Right hindlimb (tissue), 1 donor: ENCODE data around the gene UBA6.
"Not testable (repeated sequence)": the region's sequence is repeated elsewhere in the genome, so short reads cannot be mapped to it uniquely, and the experiment has no call there.

ENCODE experiments used
- DNase-seq: peaks from one replicate; pipeline ENCODE4 v3.0.0-alpha.2; 2018

Gene UBA6

DNA sequence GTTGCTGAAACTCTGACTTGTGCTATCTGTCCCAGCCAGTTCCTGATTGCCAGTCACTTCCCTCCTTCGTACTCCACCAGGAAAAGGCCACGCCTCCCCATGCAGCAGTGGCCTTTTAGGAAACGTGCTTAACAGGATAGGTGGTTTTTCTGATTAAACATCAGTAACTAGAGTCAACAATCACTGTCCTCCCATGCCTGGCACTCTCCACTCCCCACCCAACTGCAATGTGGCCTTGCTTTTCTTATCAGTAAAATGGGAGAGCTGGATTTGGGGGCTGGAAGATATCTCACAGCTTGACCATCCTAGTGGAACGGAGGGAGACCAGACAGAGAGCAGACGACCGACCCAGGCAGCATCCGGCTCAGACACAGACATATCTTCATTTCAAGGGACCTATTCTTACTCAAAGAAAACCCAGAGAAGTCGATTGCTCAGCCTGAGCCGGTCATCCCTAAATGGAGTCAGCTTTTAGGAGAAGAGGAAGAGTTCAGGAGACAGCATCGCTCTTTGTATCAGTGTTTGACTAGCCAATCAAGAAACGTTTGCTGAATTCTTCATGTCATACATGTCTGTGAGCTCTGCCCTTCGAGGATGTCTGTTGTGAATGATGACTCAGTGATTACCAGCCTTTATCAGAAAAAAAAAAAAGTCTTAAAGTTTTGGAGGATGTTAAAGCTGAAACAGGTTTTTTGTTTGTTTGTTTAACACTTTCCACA is 12.7 kb upstream of the UBA6 start:
- DNase-seq = no peak

DNA sequence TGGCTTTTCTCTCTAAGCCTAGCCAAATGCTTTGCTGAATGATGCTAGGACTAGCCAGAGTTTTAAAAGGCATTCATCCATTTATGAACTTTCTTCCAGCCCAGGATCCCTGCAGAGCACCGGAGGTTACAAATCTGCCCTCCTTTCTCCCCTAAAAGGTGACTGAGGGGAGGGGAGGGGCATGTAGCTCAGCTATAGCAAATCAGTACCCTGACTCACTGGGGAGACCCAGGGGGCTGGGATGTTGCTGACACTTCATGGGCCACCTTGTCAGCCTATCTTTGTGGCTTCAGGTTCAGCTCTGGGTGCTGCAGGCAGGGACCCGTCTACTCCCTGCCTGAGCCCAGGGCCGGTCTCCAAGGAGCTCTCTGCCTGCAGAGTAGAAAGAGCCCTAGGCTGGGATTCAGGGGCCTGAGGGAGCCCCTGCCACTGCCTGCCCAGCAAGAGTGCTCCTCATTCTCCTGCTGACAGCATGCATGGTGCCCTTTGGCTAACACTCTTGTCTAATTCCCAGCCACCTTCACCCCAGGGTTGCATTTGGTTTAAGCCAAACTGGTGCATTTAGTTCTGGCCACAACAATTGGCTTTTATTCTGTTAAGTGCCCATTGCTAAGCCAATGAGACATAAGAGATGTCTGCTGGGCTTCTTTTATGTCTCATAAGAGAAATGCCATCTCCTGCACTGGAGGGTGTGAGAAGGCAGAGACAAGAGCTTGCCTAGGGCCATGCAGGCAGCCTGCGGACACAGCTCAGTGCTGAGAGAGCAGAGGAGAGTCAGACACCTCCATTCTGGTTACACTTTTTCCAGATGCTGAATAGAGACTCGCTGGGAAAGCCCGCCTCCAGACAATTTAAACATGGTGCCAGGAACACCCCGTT is 11.9 kb upstream of the UBA6 start:
- no peak for DNase-seq

GRCh38 chr4:67712000-67712625 is 11.2 kb upstream of the UBA6 start:
- DNase-seq = no peak

GRCh38 chr4:67706682-67707081 is 5.7 kb upstream of the UBA6 start:
- not testable (repeated sequence) for DNase-seq

DNA sequence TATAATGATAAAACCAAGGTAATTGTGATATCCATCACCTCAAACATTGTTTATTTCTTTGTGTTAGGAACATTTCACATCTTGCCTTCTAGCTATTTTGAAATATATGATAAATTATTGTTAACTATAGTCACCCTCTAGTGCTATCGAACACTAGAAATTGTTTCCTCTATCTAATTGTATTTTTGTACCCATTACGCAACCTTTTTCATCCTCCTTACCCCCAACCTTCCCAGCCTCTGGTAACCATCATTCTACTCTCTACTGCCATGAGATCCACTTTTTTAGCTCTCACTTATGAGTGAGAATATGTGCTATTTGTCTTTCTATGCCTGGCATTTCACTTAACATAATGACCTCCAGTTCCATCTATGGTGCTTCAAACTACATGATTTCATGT is 3.9 kb upstream of the UBA6 start:
- no peak for DNase-seq

- DNase-seq = no peak
These were observed 1.2 kb upstream of the UBA6 start for GRCh38 chr4:67702166-67702565.

- DNase-seq = no peak
These were observed 529 bp upstream of the UBA6 start for GRCh38 chr4:67701517-67701850.

- no peak for DNase-seq
These were observed 728 bp downstream of the UBA6 start for GRCh38 chr4:67700116-67700737.

DNA sequence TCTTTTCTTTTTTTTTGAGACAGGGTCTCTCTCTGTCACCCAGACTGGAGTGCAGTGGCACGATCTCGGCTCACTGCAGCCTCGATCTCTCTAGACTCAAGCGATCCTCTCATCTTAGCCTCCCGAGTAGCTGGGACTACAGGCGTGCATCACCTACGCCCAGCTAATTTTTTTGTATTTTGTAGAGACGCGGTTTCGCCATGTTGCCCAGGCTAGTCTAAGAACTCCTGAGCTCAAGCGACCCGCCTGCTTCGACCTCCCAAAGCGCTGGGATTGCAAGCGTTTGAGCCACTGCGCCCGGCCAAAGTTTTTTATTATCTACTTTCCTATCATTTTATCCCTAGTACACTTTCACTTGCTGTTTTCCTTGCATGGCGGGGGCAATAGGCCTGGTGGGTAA is 1.4 kb downstream of the UBA6 start:
- no peak for DNase-seq

- DNase-seq = no peak
These were observed 2.9 kb downstream of the UBA6 start for GRCh38 chr4:67697860-67698687.

- no peak for DNase-seq
These were observed 4.9 kb downstream of the UBA6 start for GRCh38 chr4:67696061-67696460.

DNA sequence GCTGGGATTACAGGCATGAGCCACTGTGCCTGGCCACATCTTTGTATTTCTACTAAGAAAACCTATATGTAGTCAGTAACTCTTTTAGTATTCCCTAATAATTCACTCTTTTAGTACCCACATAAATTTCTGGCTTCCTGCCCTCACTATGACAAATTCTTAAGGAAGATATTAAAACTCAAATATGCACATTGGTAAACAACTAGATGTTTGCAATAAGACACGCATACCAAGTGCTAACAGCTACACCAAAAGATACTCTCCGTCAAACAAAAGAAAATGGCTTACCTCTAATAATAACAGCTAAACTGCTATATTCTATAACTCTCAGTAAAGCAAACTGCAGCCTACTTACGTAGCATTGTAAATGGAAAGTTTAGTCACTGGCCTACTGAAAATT is 6.3 kb downstream of the UBA6 start:
- no peak for DNase-seq

- no peak for DNase-seq
These were observed 9.6 kb downstream of the UBA6 start for GRCh38 chr4:67691328-67691727.

DNA sequence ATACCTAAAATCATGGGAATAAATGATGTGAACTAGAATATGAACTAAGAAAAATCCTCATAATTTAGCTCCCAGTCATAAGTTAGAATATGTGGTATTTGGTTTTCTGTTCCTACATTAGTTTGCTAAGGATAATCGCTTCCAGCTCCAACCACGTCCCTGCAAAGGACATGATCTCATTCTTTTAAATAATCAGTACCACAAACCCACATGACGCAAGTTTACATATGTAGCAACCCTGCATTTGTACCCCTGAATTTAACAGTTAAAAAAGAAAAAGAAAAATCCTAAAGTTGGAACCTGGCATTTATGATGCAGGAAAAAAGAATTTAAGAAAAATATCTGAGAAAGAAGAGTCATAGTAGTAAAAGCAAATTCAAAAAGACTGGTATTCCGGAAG is 13.3 kb downstream of the UBA6 start:
- DNase-seq = no peak

- no peak for DNase-seq
These were observed 15.5 kb downstream of the UBA6 start for GRCh38 chr4:67685532-67685859.

GRCh38 chr4:67684839-67685531 is 16.0 kb downstream of the UBA6 start:
- no peak for DNase-seq

- DNase-seq = no peak
These were observed 18.7 kb downstream of the UBA6 start for GRCh38 chr4:67682266-67682665.

- no peak for DNase-seq
These were observed 20.3 kb downstream of the UBA6 start for GRCh38 chr4:67680581-67681222.

DNA sequence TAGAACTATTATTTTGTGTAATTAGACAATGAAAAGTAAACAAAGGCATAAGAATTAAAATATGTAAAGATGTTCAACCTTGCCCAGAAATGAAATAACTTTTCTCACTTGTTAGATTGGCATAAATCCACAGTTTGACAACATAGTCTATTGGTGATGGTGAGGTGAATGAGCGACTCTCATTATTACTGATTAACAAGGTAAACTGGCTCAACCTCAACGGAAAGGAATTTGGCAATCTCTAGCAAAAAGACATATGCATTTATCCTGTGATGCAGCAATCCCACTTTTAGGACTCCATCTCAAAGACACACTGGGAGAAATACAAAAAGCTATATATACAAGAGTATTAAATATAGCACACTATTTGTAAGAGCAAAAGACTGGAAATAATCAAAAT is 22.3 kb downstream of the UBA6 start:
- no peak for DNase-seq

- no peak for DNase-seq
These were observed 26.9 kb downstream of the UBA6 start for GRCh38 chr4:67674098-67674497.

GRCh38 chr4:67668315-67668714 is 32.6 kb downstream of the UBA6 start:
- DNase-seq = no peak

DNA sequence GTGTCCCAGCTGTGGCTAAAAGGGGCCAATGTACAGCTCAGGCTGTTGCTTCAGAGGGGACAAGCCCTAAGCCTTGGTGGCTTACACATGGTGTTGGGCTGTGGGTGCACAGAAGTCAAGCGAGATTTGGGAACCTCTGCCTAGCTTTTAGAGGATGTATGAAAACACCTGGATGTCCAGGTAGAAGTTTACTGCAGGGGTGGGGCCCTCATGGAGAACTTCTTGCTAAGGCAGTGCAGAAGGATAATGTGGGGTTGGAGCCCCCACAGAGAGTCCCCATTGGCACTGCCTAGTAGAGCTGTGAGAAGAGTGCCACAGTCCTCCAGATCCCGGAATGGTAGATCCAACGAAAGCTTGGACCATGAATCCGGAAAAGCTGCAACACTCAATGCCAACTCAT is 40.5 kb downstream of the UBA6 start:
- DNase-seq = no peak
